Stimulated activated CD4-positive, alpha-beta T cell treated with anti-CD3 and anti-CD28 coated beads, Interleukin-12 subunit alpha, Interleukin-12 subunit beta, amount 100 ng/mL, for 48 hours (primary cell): ENCODE measurements around the gene INPP4B.
"Not testable (repeated sequence)": the region's sequence is repeated elsewhere in the genome, so short reads cannot be mapped to it uniquely, and the experiment has no call there.

Experiments used
- DNase-seq, 3 donors: peaks; one replicate each; pipeline ENCODE4 v3.0.0-alpha.2; 2020; ENCODE audit warnings: low read depth in 2 of 3, low spot score in 1 of 3

INPP4B gene

DNA sequence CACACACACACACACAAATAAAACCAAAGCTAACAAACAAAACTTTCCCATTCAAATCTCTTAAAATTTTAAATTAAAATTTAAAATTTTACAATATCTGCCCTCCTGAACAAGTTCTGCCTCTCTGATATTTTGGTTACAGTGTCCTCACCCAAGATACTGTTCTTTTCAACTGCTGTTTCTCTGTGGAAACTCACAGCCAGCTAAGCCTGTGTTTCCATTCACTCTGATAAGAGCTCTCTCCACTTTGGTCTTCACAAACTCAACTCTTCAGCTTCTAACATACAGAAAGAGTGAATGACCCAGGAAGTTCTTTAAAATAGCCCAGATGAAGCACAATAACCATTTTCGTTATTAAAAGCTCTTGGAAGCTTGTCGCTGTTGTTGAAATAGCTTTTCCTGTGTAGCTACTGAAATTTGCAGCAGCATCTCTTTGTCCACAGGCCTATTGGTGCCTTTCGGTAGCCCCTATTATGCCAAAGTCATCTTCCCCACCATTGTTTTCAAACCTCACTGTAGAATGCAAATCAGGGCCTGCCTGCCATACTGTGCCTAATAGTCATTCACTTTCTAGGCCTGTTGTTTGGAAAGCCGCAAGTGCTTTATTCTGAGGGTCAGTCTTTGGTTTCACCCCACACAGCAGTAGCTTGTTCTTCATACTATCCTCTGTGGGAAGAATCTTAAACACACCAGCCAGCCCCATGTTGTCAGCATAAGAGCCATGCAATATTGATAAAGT is 19.4 kb downstream of the INPP4B start:
- no peak for DNase-seq

GRCh38 chr4:142824368-142824767 is 21.7 kb downstream of the INPP4B start:
- DNase-seq: no peak

GRCh38 chr4:142823796-142824195 is 22.3 kb downstream of the INPP4B start:
- no peak for DNase-seq

- no peak for DNase-seq
Measured at GRCh38 chr4:142818476-142818875, 27.6 kb downstream of the INPP4B start.

GRCh38 chr4:142818031-142818430 is 28.1 kb downstream of the INPP4B start:
- DNase-seq: no peak

DNA sequence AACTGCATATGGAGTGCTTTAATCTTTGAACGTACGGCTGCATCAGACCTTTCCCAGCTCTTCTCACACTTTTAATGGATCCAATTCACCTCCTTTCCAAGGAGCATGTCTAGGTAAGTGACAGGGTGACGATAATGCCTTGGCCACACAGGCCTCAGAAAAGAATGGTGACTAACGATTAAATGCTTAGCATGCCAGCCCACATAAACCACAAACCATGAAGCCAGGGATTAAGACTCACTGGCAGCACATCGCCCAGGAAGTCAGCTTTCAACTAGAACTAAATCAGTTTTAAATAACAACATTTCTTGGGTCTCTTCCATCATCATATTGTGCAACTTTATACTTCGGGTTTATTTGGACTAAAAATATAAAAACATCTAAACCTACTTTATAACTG is 28.7 kb downstream of the INPP4B start:
- peak; percentile 40 to 47 (median 45) for DNase-seq

DNA sequence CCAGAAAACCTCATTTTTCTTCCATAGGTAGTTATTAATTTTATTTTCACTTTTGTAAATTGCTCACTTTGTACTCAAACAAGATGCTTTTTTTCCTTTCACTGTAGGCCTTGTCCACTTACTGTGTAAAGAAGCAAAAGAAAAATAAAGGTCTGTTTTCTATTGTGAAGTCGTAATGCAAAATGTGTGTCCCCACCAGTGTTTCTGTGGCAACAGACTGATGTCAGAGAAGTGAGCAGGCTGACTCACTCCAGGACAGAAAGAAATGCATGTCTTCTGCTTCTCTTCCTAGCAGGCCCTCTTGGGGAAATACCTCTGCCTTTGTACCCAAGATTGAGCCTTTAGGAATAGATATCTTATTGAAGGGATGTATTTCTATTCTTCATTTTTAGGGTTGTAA is 30.3 kb downstream of the INPP4B start:
- DNase-seq: peak in 2 of 3 donors; percentile 11 to 40

GRCh38 chr4:142813388-142813787 is 32.7 kb downstream of the INPP4B start:
- DNase-seq: no peak

- DNase-seq: no peak
Measured at GRCh38 chr4:142812091-142812490, 34.0 kb downstream of the INPP4B start.

GRCh38 chr4:142811034-142811433 is 35.1 kb downstream of the INPP4B start:
- DNase-seq: no peak

DNA sequence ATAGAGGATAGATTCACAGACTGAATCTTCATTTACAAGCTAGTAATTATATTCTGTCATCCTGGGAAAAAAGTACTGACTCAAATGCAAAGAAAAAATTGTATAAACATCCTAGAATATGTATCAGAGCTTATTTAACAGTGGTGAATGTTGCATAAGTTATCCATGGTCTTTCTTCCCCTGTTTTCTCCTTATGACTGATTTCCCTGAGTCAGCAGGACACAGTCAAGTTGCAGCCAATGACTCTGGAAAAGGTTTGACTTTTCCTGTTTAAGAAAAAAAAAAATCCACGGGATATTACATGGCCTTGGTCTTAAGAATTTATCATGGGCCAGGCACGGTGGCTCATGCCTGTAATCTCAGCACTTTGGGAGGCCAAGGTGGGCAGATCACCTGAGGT is 36.5 kb downstream of the INPP4B start:
- DNase-seq: no peak

GRCh38 chr4:142803879-142804278 is 42.2 kb downstream of the INPP4B start:
- DNase-seq: not testable (repeated sequence)

GRCh38 chr4:142801966-142802365 is 44.1 kb downstream of the INPP4B start:
- no peak for DNase-seq

DNA sequence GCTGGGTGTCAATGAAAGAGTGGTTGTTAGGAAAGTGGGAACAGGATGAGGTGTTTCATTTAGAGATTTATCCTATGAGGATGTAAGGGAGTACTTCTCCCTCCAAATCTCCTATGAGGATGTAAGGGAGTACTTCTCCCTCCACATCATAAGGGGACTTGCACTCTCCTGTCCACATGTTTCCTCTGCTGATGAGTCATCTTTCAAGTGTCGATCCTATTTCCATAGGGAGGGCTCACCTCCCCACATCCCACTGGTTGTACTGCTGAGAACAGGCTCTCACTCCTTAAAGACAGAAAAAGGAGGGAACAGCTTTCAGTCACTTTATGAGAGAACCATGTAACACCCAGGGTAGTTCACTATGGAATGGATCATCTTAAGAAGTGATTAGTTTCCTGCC is 65.0 kb downstream of the INPP4B start:
- no peak for DNase-seq

GRCh38 chr4:142778900-142779299 is 67.2 kb downstream of the INPP4B start:
- DNase-seq: no peak

DNA sequence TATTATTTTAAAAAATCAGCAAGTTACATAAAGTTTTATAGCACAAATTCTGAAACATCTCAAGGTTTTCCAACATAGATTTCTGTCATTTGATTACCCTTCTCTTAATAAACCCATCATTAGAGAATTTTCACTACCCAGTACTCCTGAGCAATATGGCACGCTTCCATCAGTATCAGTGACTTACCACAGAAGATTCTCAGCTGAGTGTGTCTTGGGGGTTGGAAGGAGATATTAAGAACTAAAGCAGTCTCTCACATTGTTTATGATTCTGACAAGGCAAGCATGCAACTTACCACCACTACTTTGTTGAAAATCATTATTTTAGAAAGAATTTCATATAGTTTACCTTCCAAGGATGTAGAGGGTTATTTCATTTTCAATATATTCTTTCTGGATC is 67.7 kb downstream of the INPP4B start:
- no peak for DNase-seq

DNA sequence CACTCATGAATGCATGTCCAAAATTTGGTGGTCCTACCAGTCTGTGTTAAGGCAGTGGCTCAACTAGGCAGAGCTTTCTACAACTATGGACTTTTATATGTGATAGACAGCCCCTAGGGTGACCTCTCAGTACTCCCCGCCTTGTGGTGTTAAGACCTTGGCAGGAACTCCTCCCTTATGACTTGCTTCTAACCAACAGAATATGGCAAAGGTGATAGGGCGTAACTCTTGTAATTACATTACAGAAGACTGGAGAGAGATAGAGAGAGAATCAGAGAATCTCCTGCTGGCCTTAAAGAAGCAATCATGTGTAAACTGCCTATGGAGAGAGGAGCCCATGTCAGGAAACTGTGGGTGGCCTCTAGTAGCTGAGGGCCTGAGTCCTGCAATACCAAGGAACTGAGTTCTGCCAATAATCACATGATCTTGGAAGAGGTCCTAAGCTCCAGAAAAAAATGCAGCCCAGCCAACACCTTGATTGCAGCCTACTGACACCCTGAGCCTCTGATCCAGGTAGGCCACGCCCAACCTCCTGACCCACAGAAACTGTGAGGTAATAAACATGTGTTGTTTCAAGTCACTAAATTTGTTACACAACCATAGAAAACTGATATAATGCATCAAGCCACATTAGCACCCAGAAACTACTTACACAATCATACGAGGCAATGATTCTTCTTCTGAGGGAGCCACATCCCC is 68.9 kb downstream of the INPP4B start:
- DNase-seq: no peak

- DNase-seq: no peak
Measured at GRCh38 chr4:142776026-142776425, 70.1 kb downstream of the INPP4B start.

GRCh38 chr4:142773505-142773904 is 72.6 kb downstream of the INPP4B start:
- DNase-seq: no peak

- DNase-seq: no peak
Measured at GRCh38 chr4:142762280-142762679, 83.8 kb downstream of the INPP4B start.

GRCh38 chr4:142752202-142752786 is 93.8 kb downstream of the INPP4B start:
- DNase-seq: no peak

- no peak for DNase-seq
Measured at GRCh38 chr4:142743121-142743825, 102.8 kb downstream of the INPP4B start.
